ENCODE measurements around the gene HOXC12.

- TF ChIP-seq CTCF (IDR thresholded peaks at IDR 0.05) = no peak
- no peak for TF ChIP-seq TAF1 (IDR thresholded peaks at IDR 0.05; ENCODE audit: borderline replicate concordance, low read depth, low read length)
- peak; percentile 67; the same call in 1 of the 2 replicates for TF ChIP-seq USF2 (IDR thresholded peaks at IDR 0.05; ENCODE audit: borderline replicate concordance, low read depth, low read length)
These were observed 16.2 kb upstream of the HOXC12 start, which contains the start of gene HOXC13 for GRCh38 chr12:53938326-53939140.
